ENCODE results near the gene ARFIP1. TPM values are rescaled to one million over a fixed set of nuclear protein-coding genes. Genes with fewer than 3 reads are reported as not detected.

Gene ARFIP1
- total RNA-seq, 1 donor from 2014 or later, result 68.0 TPM

- H2AFZ ChIP-seq (replicated peaks), result no peak overlapping the region
- Mint-ChIP-seq H3K27me3 (ENCODE audit: insufficient read depth, low read depth) (peaks cover 31% of the 10 kb centered on the region), H3K9me3 (peaks cover 6% of the 10 kb centered on the region), H3K27ac (no peak overlapping the region), H3K4me3 (no peak overlapping the region), H3K4me1 (peaks cover 14% of the 10 kb centered on the region), H3K36me3 (peaks cover 13% of the 10 kb centered on the region)
- H3K4me2 ChIP-seq, result no peak overlapping the region
- no peak for DNase-seq (ENCODE audit: low spot score)
- H3K27me3 ChIP-seq, result peaks cover 33% of the 10 kb centered on the region
- H3K9ac ChIP-seq, result no peak overlapping the region
- peaks cover 16% of the 10 kb centered on the region for H3K4me1 ChIP-seq
- peaks cover 37% of the 10 kb centered on the region for H4K20me1 ChIP-seq (ENCODE audit: low read depth)
- H3K27ac ChIP-seq, result no peak overlapping the region
- no peaks in the 10 kb centered on the region for H3K36me3 ChIP-seq
- no peak overlapping the region for H3K4me3 ChIP-seq
- no peaks in the 10 kb centered on the region for H3K9me3 ChIP-seq (ENCODE audit: low read depth)
- peaks cover 23% of the 10 kb centered on the region for H3K79me2 ChIP-seq (ENCODE audit: low read depth)
- peaks cover 16% of the 10 kb centered on the region for H3F3A ChIP-seq (ENCODE audit: low read depth)
- TF ChIP-seq EZH2 (IDR thresholded peaks at IDR 0.05) (no peak), CTCF (IDR thresholded peaks at IDR 0.05) (no peak), EZH2phosphoT487 (IDR thresholded peaks at IDR 0.05) (no peak)
Observed at GRCh38 chr4:152941411-152941810, 161.7 kb downstream of the ARFIP1 start.

- H3K27me3 ChIP-seq, result peaks cover 24% of the 10 kb centered on the region
- H3K27me3 Mint-ChIP-seq (ENCODE audit: insufficient read depth, low read depth), result peaks cover 31% of the 10 kb centered on the region
Observed at GRCh38 chr4:152942346-152942745, 162.6 kb downstream of the ARFIP1 start.

GRCh38 chr4:152943672-152944071 is 163.9 kb downstream of the ARFIP1 start:
- no peak overlapping the region for H3K27ac Mint-ChIP-seq
- Histone ChIP-seq H2AFZ (replicated peaks) (no peak overlapping the region), H3K9ac (no peak overlapping the region), H3F3A (ENCODE audit: low read depth) (peaks cover 10% of the 10 kb centered on the region), H3K36me3 (no peaks in the 10 kb centered on the region), H3K27me3 (peaks cover 10% of the 10 kb centered on the region), H3K9me3 (ENCODE audit: low read depth) (no peaks in the 10 kb centered on the region), H3K4me3 (no peak overlapping the region), H3K4me2 (no peak overlapping the region), H3K27ac (no peak overlapping the region), H4K20me1 (ENCODE audit: low read depth) (peaks cover 20% of the 10 kb centered on the region), H3K4me1 (peaks cover 10% of the 10 kb centered on the region), H3K79me2 (ENCODE audit: low read depth) (peaks cover 11% of the 10 kb centered on the region)
- H3K27me3 Mint-ChIP-seq (ENCODE audit: insufficient read depth, low read depth), result peaks cover 21% of the 10 kb centered on the region
- peaks cover 10% of the 10 kb centered on the region for H3K4me1 Mint-ChIP-seq
- no peak for DNase-seq (ENCODE audit: low spot score)
- H3K36me3 Mint-ChIP-seq, result peaks cover 12% of the 10 kb centered on the region
- TF ChIP-seq CTCF (IDR thresholded peaks at IDR 0.05) (no peak), EZH2phosphoT487 (IDR thresholded peaks at IDR 0.05) (no peak), EZH2 (IDR thresholded peaks at IDR 0.05) (no peak)
- no peak overlapping the region for H3K4me3 Mint-ChIP-seq
- peaks cover 6% of the 10 kb centered on the region for H3K9me3 Mint-ChIP-seq

More at GRCh38 chr4:152942346-152942745, 162.6 kb downstream of the ARFIP1 start:
- no peak for DNase-seq (ENCODE audit: low spot score)
- H3K4me1 ChIP-seq, result peaks cover 16% of the 10 kb centered on the region
- no peak overlapping the region for H3K27ac ChIP-seq
- no peak overlapping the region for H3K4me3 ChIP-seq
- no peaks in the 10 kb centered on the region for H3K36me3 ChIP-seq
- TF ChIP-seq CTCF (IDR thresholded peaks at IDR 0.05) (no peak), EZH2phosphoT487 (IDR thresholded peaks at IDR 0.05) (no peak), EZH2 (IDR thresholded peaks at IDR 0.05) (no peak)
- no peak overlapping the region for H3K9ac ChIP-seq
- peaks cover 16% of the 10 kb centered on the region for H3F3A ChIP-seq (ENCODE audit: low read depth)
- no peak overlapping the region for H3K4me3 Mint-ChIP-seq
- H3K79me2 ChIP-seq (ENCODE audit: low read depth), result peaks cover 23% of the 10 kb centered on the region
- H3K4me1 Mint-ChIP-seq, result peaks cover 14% of the 10 kb centered on the region
- no peak overlapping the region for H2AFZ ChIP-seq (replicated peaks)
- no peaks in the 10 kb centered on the region for H3K9me3 ChIP-seq (ENCODE audit: low read depth)
- no peak overlapping the region for H3K4me2 ChIP-seq
- H3K36me3 Mint-ChIP-seq, result peaks cover 13% of the 10 kb centered on the region
- no peak overlapping the region for H3K27ac Mint-ChIP-seq
- peaks cover 31% of the 10 kb centered on the region for H4K20me1 ChIP-seq (ENCODE audit: low read depth)
- H3K9me3 Mint-ChIP-seq, result peaks cover 6% of the 10 kb centered on the region

Measured in neural progenitor cell (in vitro differentiated cells).